Left lung (tissue), 10 donors: Measurements from ENCODE around the gene ATL1. TPM values are rescaled to one million over a fixed set of nuclear protein-coding genes. Genes with fewer than 3 reads are reported as not detected.

Experiments used
- ATAC-seq: fragments of 200-7000 bp; cut with Tn5 transposase; one replicate; pipeline ENCODE4 v1.9.1; 2020; ENCODE audit warnings: moderate library complexity
- DNase-seq, 4 donors: peaks; one replicate each; pipeline ENCODE4 v3.0.0-alpha.2; 2013 to 2020
- H3K27ac ChIP-seq, 2 donors: fragments of 200-600 bp; sonication (generic) in 1 of 2; one replicate each; pipeline versions ENCODE4 v1.5.0 to v1.8.0; 2020 to 2021
- H3K27me3 ChIP-seq, 2 donors: fragments of 200-600 bp; sonication (generic) in 1 of 2; one replicate each; pipeline versions ENCODE4 v1.5.0 to v1.8.0; 2020 to 2021
- H3K36me3 ChIP-seq, 2 donors: fragments of 200-600 bp; sonication (generic) in 1 of 2; one replicate each; pipeline versions ENCODE4 v1.5.0 to v1.8.0; 2020 to 2021
- H3K4me1 ChIP-seq, 2 donors: fragments of 200-600 bp; one replicate each; pipeline ENCODE4 v1.8.0; 2021
- H3K4me3 ChIP-seq, 2 donors: fragments of 200-600 bp; sonication (generic) in 1 of 2; one replicate each; pipeline versions ENCODE4 v1.5.0 to v1.8.0; 2020 to 2021; ENCODE audit warnings: mild to moderate bottlenecking in 1 of 2
- H3K9me3 ChIP-seq, 2 donors: fragments of 200-600 bp; sonication (generic) in 1 of 2; one replicate each; pipeline versions ENCODE4 v1.5.0 to v1.8.0; 2020 to 2021
- CTCF ChIP-seq, 2 donors: fragments of 200-600 bp; sonication (generic) in 1 of 2; IDR thresholded peaks; one replicate each; pipeline versions ENCODE4 v1.5.0 to v1.8.0; 2021; ENCODE audit warnings: antibody characterized with exemption in 2 of 2
- intact Hi-C, 2 donors: fragments of 100-400 bp; cut with DNase I; formaldehyde crosslinking; loops; one replicate each; pipeline versions ENCODE4 v1.11.2 to v1.14.2; 2022
- polyA plus RNA-seq, 6 donors: library from polyadenylated mRNA; unstranded; fragments of 120-200 nt; gene quantifications; one replicate each; pipeline ENCODE4 v1.2.1, GENCODE V29; 2013; ENCODE audit not compliant: insufficient read length in 6 of 6
- total RNA-seq, 2 donors: library from RNA; stranded (reverse); fragmentation: NEBNext Ultra II Directional; extraction: Animal tissue kit (Norgen Biotek cat#: 25700); gene quantifications; one replicate each; pipeline ENCODE4 v1.2.1, GENCODE V29; 2021
- donor health status: DM: no; HTN: yes; CAD: no.
- donor health status: DM: no; HTN: no; CAD: no.

ATL1 gene
- total and polyA plus RNA-seq, 8 donors = 5.4 to 10.8 (median 7.7) TPM

DNA sequence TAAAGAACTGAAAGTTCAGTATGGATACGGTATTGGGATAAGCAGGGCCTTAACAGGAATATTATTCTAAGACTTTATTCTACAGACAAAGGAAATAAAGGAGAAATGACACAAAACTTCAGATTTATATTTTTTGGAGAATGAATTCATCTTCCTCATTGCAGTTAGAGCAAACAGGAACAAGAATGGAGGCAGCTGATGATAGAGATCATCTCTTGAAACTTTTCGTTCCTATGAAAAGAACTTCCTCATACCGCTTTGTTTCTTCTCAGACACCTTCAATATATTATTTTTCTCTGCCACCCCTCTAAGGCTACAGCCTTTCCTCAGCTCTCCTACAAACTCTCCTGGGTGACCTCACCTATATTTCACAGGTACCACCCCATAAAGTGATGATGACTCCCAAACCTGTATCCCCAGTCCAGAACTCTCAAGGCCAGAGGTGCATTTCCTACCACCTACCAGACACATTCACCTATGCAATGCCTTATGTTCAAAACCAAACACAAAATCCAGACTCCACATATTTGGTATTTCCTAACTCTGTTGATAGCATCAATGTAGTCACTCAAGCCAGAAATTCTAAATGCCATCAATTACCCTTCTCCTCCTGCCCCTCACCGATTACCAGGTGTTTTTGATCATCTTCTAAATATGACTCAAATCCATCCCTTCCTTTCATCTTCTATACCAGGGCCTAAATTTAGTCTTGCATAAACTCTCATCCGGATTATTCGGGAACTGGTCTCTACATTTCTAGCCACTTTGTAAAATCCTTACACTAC is 35.0 kb upstream of the ATL1 start:
- intact Hi-C loops = no loop called here

DNA sequence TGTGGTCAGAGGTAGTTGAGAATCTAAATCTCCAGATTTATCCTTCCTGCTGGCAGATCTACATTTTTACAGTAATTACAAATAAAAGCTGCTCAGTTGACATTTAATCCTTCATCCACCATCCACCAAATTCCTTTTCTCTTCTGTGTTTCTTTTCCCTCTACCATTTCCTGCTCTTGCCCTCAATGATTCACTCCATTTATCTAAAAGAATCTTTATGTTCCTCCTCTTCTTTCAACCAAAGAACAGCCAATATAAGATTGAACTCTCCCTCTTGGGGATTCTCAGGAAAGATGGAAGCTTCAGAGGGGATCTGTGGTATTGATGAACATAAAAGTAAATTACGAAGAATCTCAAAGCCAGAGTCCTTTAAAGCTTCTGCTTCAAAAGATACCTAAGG is 31.9 kb upstream of the ATL1 start:
- no peak overlapping the region for H3K4me3 ChIP-seq
- H3K9me3 ChIP-seq = no peaks in the 10 kb centered on the region
- DNase-seq (no peak), ATAC-seq (no peak)
- intact Hi-C loops = no loop called here
- no peak overlapping the region for H3K27ac ChIP-seq
- TF ChIP-seq CTCF (IDR thresholded peaks at IDR 0.05) = no peak
- no peaks in the 10 kb centered on the region for H3K27me3 ChIP-seq
- no peaks in the 10 kb centered on the region for H3K36me3 ChIP-seq
- H3K4me1 ChIP-seq = peaks cover 9 to 79% of the 10 kb centered on the region in 2 donors

More for the DNA sequence above, 35.0 kb upstream of the ATL1 start:
- peaks cover 7 to 68% of the 10 kb centered on the region in 2 donors for H3K4me1 ChIP-seq
- H3K36me3 ChIP-seq = no peaks in the 10 kb centered on the region
- no peaks in the 10 kb centered on the region for H3K9me3 ChIP-seq
- peak overlapping the region in 1 of 2 donors; percentile 1 for H3K27ac ChIP-seq
- no peaks in the 10 kb centered on the region for H3K27me3 ChIP-seq
- ATAC-seq (no peak), DNase-seq (no peak)
- no peak overlapping the region for H3K4me3 ChIP-seq
- TF ChIP-seq CTCF (IDR thresholded peaks at IDR 0.05) = no peak

- H3K27me3 ChIP-seq = no peaks in the 10 kb centered on the region
- intact Hi-C loops = loop anchor here (5.0 to 10.0 kb wide), 2 partner anchors 207 to 215 kb away; partner anchors contain the start of genes DMAC2L (in 1 of the 2) and L2HGDH (in 1 of the 2)
- peak overlapping the region in 1 of 2 donors; percentile 91 for H3K4me3 ChIP-seq
- no peak overlapping the region for H3K27ac ChIP-seq
- H3K36me3 ChIP-seq = no peaks in the 10 kb centered on the region
- peaks cover 9 to 79% of the 10 kb centered on the region in 2 donors for H3K4me1 ChIP-seq
- no peaks in the 10 kb centered on the region for H3K9me3 ChIP-seq
- ATAC-seq = no peak
- no peak for TF ChIP-seq CTCF (IDR thresholded peaks at IDR 0.05)
- DNase-seq = no peak
Observed at GRCh38 chr14:50529288-50530179, 30.4 kb upstream of the ATL1 start.

DNA sequence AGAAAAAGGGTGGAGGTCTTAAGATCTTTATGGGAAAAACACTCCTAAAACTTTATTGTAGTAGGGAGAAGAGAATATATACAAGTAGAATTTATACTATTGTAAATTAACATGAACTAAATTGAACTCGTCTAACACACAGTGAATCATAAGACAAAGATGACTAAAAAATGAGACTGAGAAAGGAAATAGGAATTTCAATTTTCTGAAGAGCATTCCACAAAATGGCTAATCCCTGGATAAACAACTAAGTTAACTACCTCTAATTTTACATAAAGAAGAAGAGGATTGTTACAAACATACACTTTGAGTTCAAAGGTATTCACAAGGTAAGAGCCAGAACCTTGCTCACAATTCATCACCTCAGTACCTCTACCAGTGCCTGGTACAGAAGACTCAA is 29.6 kb upstream of the ATL1 start:
- TF ChIP-seq CTCF (IDR thresholded peaks at IDR 0.05) = no peak
- Histone ChIP-seq H3K9me3 (no peaks in the 10 kb centered on the region), H3K4me3 (peak overlapping the region in 1 of 2 donors; percentile 91), H3K36me3 (no peaks in the 10 kb centered on the region), H3K27me3 (no peaks in the 10 kb centered on the region), H3K27ac (peak overlapping the region in 1 of 2 donors; percentile 98), H3K4me1 (peaks cover 9 to 71% of the 10 kb centered on the region in 2 donors)
- DNase-seq (no peak), ATAC-seq (no peak)
- intact Hi-C loops = loop anchor here (5.0 to 10.0 kb wide), 2 partner anchors 208 to 216 kb away; partner anchors contain the start of genes DMAC2L (in 1 of the 2) and L2HGDH (in 1 of the 2)
